ENCODE measurements around the gene DNAJB5. TPM values are rescaled to one million over a fixed set of nuclear protein-coding genes. Genes with fewer than 3 reads are reported as not detected.

The DNAJB5 gene
- total and polyA plus RNA-seq, 2 donors from 2014 or later = 9.7 to 10.6 TPM

DNA sequence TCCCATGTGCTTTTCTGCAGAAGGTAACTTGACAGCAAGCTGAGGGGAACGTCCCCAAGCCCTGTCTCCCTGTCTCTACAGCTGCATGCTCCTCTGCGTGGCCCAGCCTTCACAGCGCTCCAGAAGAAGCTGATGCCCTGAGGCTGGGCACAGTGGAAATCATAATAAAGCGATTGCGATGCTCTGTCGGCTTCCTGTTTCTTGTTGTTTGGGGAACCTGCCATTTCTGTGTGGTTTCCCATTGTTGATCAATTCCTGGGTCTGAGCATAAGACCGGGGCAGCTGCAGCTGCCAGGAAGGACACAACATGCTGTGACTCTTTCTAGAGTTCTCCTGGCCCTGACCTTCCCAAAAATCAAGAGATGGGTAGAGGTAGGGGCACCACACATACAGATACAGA is 7.2 kb upstream of the DNAJB5 start:
- H3K9me3 ChIP-seq (ENCODE audit: control insufficient read depth in 2 of 3, insufficient read depth in 1 of 3, low read length in 3 of 3) = no peaks in the 10 kb centered on the region
- FAIRE-seq (no peak), DNase-seq (no peak)
- H3K4me3 ChIP-seq (ENCODE audit: low read length in 3 of 3) = no peak overlapping the region
- H3K36me3 ChIP-seq (ENCODE audit: control insufficient read depth in 2 of 3, insufficient read depth in 3 of 3, low read length in 3 of 3) = no peaks in the 10 kb centered on the region
- TF ChIP-seq CTCF (IDR thresholded peaks at IDR 0.05; ENCODE audit: borderline replicate concordance, extremely low read depth, insufficient read depth) = no peak
- H3K4me1 ChIP-seq (ENCODE audit: control insufficient read depth in 2 of 3, insufficient read depth in 2 of 3, low read depth in 1 of 3, low read length in 3 of 3) = peaks cover 0 to 4% (median 3%) of the 10 kb centered on the region in 3 donors
- H3K27ac ChIP-seq (ENCODE audit: low read depth in 2 of 2, low read length in 2 of 2) = no peak overlapping the region
- intact Hi-C loops (cut with DNase I) = no loop called here
- H3K9ac ChIP-seq (ENCODE audit: low read length in 3 of 3) = no peak overlapping the region
- no peaks in the 10 kb centered on the region for H3K27me3 ChIP-seq (ENCODE audit: control insufficient read depth, insufficient read depth, low read length)

DNA sequence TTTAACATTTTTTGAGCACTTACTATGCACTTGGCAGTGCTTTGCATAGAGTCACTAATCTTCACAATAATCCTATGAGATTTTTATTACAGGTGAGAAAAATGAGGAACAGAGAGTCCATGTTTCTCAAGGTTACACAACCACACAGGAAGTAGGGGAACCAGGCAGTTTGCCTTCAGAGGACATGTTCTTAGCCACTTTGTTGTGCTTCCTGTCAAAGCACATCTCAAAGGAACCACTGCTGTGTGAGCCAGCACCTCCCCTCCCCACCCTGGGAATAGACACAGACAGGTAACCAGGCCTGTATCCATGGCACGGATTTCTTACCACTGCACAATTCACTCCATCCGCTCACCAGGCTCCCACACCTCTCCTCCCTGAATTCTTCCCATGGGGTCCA is 6.3 kb upstream of the DNAJB5 start:
- intact Hi-C loops (cut with DNase I) = no loop called here
- H3K9ac ChIP-seq (ENCODE audit: low read length in 3 of 3) = no peak overlapping the region
- peaks cover 0 to 5% (median 4%) of the 10 kb centered on the region in 3 donors for H3K4me1 ChIP-seq (ENCODE audit: control insufficient read depth in 2 of 3, insufficient read depth in 2 of 3, low read depth in 1 of 3, low read length in 3 of 3)
- H3K27me3 ChIP-seq (ENCODE audit: control insufficient read depth, insufficient read depth, low read length) = no peaks in the 10 kb centered on the region
- H3K36me3 ChIP-seq (ENCODE audit: control insufficient read depth in 2 of 3, insufficient read depth in 3 of 3, low read length in 3 of 3) = no peaks in the 10 kb centered on the region
- DNase-seq (no peak), FAIRE-seq (no peak)
- no peak overlapping the region for H3K27ac ChIP-seq (ENCODE audit: low read depth in 2 of 2, low read length in 2 of 2)
- no peak overlapping the region for H3K4me3 ChIP-seq (ENCODE audit: low read length in 3 of 3)
- no peak for TF ChIP-seq CTCF (IDR thresholded peaks at IDR 0.05; ENCODE audit: borderline replicate concordance, extremely low read depth, insufficient read depth)
- no peaks in the 10 kb centered on the region for H3K9me3 ChIP-seq (ENCODE audit: control insufficient read depth in 2 of 3, insufficient read depth in 1 of 3, low read length in 3 of 3)

DNA sequence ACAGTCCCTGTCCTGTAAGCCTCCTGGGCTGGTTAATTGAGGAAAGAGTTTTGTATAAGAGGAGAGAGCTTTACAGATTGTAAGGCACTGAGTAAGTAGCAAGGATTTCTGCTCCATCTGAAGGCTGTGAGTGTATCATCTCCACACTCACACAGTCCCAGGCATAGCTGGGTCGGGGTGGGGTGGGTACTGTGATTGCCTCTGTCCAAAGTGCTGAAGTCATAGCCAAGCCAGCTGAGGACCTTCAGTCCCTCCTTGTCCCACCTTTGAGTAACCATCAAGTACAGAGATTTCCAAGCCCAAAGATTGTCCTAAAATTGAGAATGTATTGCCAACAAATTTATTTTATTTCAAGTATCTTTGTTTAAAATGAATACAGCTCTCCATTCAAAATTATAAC is 5.5 kb upstream of the DNAJB5 start:
- Histone ChIP-seq H3K9me3 (ENCODE audit: control insufficient read depth in 2 of 3, insufficient read depth in 1 of 3, low read length in 3 of 3) (no peaks in the 10 kb centered on the region), H3K9ac (ENCODE audit: low read length in 3 of 3) (no peak overlapping the region), H3K36me3 (ENCODE audit: control insufficient read depth in 2 of 3, insufficient read depth in 3 of 3, low read length in 3 of 3) (no peaks in the 10 kb centered on the region), H3K27me3 (ENCODE audit: control insufficient read depth, insufficient read depth, low read length) (no peaks in the 10 kb centered on the region), H3K27ac (ENCODE audit: low read depth in 2 of 2, low read length in 2 of 2) (no peak overlapping the region), H3K4me3 (ENCODE audit: low read length in 3 of 3) (no peak overlapping the region), H3K4me1 (ENCODE audit: control insufficient read depth in 2 of 3, insufficient read depth in 2 of 3, low read depth in 1 of 3, low read length in 3 of 3) (peaks cover 0 to 5% (median 4%) of the 10 kb centered on the region in 3 donors)
- intact Hi-C loops (cut with DNase I) = no loop called here
- TF ChIP-seq CTCF (IDR thresholded peaks at IDR 0.05; ENCODE audit: borderline replicate concordance, extremely low read depth, insufficient read depth) = no peak
- DNase-seq = peak in 4 of 5 donors; percentile 65 to 88 (median 84)
- FAIRE-seq = no peak

DNA sequence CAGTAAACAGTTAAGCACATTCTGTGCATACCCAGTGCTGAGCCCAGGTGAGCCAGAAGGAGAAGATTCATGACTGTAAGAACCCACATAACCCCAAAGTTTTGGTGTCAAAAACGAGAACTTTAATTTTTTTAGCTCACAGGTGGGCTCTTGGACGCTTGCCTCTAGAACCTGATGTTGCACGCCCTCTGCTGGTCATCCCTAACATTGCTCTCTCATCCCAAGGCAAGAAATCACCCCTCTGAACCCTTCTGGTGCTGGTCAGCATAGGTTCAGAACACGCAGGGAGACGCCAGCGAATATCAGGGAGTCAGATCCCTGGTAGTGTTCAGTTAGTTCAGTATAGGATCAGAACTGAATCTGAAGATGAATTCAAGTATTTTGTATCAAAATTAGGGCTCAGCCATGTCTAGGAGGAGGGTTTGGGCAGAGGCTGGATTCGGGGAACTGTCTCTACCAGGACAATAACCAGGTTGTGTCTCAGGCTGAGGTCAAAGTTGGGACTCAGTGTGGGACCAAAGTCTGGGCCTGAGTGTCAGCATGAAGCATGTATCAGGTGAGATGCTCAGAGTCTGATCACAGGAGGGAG is 4.1 kb upstream of the DNAJB5 start:
- Histone ChIP-seq H3K27ac (ENCODE audit: low read depth in 2 of 2, low read length in 2 of 2) (no peak overlapping the region), H3K4me1 (ENCODE audit: control insufficient read depth in 2 of 3, insufficient read depth in 2 of 3, low read depth in 1 of 3, low read length in 3 of 3) (peaks cover 0 to 7% (median 5%) of the 10 kb centered on the region in 3 donors), H3K9me3 (ENCODE audit: control insufficient read depth in 2 of 3, insufficient read depth in 1 of 3, low read length in 3 of 3) (no peaks in the 10 kb centered on the region), H3K27me3 (ENCODE audit: control insufficient read depth, insufficient read depth, low read length) (no peaks in the 10 kb centered on the region), H3K4me3 (ENCODE audit: low read length in 3 of 3) (no peak overlapping the region), H3K9ac (ENCODE audit: low read length in 3 of 3) (no peak overlapping the region), H3K36me3 (ENCODE audit: control insufficient read depth in 2 of 3, insufficient read depth in 3 of 3, low read length in 3 of 3) (no peaks in the 10 kb centered on the region)
- DNase-seq = peak in 4 of 5 donors; percentile 66 to 80 (median 74)
- FAIRE-seq = no peak
- intact Hi-C loops (cut with DNase I) = no loop called here
- peak; percentile 83 for TF ChIP-seq CTCF (IDR thresholded peaks at IDR 0.05; ENCODE audit: borderline replicate concordance, extremely low read depth, insufficient read depth)
